HG02840 (cell line): ENCODE results near the gene ABI1.
A peak's percentile ranks its signal among the peaks of the same experiment; 100 is the strongest.

Source experiments
- ATAC-seq: cut with Tn5 transposase; IDR thresholded peaks from one replicate; pipeline ENCODE4 v1.9.1; 2021; ENCODE audit warnings: mild to moderate bottlenecking, moderate library complexity, moderate number of reproducible peaks; ENCODE audit not compliant: unreplicated experiment, low FRiP score

The ABI1 gene

DNA sequence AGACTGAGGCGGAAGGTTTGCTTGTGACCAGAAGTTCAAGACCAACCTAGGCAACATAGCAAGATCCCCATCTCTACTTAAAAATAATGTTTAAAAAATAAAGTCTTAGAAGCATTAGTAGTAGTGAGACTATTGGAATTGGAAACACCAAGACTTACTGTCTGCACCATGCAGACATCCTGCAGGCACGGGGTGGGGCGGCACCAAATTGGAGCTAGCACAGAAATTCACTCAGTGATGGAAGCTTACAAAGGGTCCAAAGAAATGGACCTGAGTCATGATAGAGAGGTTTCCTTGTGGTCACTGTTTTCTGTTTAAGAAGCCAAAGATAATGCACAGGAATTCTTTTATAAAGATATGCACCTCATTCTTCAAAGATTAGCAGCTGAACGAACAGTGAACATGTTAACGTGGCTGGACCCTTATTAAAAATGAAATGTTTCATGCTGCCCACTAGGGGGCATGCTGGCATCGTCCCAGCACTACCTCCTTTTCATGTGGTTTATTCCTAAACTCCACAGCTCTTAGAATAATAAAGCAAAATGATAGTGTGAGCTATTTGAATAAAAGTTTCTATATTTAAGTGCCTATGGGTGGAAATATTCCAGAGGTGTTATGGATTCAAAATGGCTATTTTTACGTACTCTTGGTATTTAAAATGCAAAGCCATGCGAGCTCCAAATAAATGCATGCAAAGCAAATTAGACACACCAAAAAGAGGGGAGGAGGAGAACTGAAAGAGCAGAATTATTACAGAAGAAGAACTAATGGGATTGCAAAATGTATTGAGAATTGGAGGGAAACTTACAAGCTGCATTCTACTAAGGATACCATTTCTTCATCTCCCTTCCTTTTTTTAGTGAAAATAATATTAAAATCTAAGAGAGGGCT lies 134.7 kb downstream of the ABI1 start:
- no peak for ATAC-seq

DNA sequence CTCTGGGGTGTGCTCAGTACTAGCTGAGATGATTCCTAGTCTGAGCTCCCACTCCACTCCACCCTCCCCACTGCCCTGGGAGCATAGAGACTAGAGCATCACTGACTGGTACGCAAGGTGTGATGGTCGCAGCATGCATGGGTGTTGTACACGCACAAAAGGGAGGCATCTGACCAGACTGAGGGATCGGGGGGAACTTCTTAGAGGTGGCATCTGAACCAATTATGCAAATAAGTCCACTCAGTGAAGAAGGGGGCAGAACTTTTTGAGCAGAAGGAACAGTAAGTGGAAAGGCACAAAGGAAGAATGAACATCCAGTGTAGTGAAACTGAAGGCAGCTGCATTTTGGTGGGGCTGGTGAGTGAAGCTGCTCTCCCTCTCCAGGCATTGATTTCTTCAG lies 137.7 kb downstream of the ABI1 start:
- no peak for ATAC-seq

GRCh38 chr10:26721561-26721960 lies 139.2 kb downstream of the ABI1 start:
- ATAC-seq, result no peak

GRCh38 chr10:26717476-26717875 lies 143.3 kb downstream of the ABI1 start:
- ATAC-seq, result no peak

DNA sequence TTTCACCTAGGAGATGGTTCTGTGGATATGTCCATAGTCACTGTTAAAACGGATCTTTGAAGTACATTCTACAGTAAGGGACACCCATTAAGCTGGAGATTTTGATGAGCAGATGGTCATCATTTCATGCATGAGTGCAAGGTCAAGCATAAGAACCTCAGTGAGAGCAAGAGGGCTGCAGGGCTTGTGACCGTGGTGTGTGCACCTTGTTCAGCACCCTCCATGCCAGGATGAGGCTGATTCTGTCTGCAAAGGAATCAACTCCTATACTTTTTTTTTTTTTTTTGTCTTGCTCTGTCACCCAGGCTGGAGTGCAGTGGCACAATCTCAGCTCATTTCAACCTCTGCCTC lies 145.6 kb downstream of the ABI1 start:
- ATAC-seq, result no peak

- ATAC-seq, result no peak
Measured at GRCh38 chr10:26714415-26715136, 146.2 kb downstream of the ABI1 start.

DNA sequence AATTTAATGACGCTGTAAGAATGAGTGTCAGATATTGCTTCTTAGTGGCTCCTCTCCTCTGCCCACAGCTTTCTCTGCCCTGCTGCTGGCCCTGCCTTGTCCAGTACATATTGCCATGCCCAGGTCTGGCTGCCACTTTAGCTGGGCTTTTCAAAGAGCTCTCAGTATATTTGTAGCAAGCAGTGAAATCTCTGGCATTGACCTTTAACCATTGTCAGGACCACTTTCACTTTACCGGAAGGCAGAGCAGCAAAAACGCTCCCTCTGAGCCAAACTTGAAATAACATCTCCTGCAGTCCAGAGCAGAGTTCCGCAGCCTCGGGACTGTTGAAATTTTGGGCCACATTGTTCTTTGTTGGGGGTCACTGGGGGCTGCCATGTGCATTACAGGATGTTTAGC lies 149.4 kb downstream of the ABI1 start:
- no peak for ATAC-seq

GRCh38 chr10:26706936-26707335 lies 153.8 kb downstream of the ABI1 start:
- no peak for ATAC-seq

GRCh38 chr10:26706206-26706605 lies 154.6 kb downstream of the ABI1 start:
- ATAC-seq, result no peak

DNA sequence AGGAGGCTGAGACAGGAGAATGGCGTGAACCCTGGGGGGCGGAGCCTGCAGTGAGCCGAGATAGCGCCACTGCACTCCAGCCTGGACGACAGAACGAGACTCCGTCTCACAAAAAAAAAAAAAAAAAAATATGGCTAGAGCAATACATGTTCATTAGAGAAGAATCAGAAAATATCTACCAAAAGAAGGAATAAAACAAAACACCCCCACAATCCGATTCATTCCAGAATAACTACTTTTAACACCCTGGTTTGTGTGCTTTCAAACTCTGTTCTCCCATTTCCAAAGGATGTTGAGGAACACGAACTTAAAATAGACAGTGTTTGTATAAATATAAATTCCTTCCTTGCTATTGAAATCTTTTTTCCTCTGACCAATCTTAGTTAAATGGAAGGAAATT lies 156.8 kb downstream of the ABI1 start:
- no peak for ATAC-seq

GRCh38 chr10:26703096-26703495 lies 157.7 kb downstream of the ABI1 start:
- ATAC-seq, result no peak

- no peak for ATAC-seq
Measured at GRCh38 chr10:26700884-26701630, 159.7 kb downstream of the ABI1 start.

- ATAC-seq, result no peak
Measured at GRCh38 chr10:26699631-26700030, 161.1 kb downstream of the ABI1 start.

DNA sequence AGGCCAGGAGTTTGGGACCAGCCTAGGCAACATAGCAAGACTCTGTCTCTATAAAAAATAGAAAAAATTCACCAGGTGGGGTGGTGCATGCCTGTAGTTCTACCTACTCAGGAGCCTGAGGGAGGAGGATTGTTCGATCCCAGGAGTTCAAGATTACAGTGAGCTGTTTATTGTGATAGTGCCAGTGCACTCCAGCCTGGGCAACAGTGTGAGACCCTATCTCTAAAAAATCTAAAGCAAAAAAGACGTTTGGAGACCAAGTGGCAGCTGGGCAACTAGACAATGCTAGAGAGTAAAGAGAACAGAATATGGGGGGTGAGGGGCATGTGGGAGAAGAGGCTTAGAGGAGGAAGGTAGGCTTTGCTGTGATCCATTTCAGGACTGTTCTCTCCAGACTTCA lies 161.8 kb downstream of the ABI1 start:
- no peak for ATAC-seq

GRCh38 chr10:26697922-26698608 lies 162.7 kb downstream of the ABI1 start:
- ATAC-seq, result no peak

- ATAC-seq, result peak; percentile 82
Measured at GRCh38 chr10:26697163-26697921, 163.4 kb downstream of the ABI1 start, which contains the start of gene PDSS1. TSS of gene PDSS1 (plus strand) at chr10:26697701. CDS start at chr10:26697712, 11 bp downstream.

GRCh38 chr10:26696786-26697162 lies 164.0 kb downstream of the ABI1 start:
- ATAC-seq, result no peak
